Fibroblast of villous mesenchyme (primary cell): ENCODE data around the gene DHX35. TPM values are rescaled to one million over a fixed set of nuclear protein-coding genes. Genes with fewer than 3 reads are reported as not detected.

ENCODE experiments used
- DNase-seq: peaks from one replicate; pipeline ENCODE4 v3.0.0-alpha.2; 2010; ENCODE audit warnings: low read depth
- H3K4me3 ChIP-seq: 2 replicates; pipeline ENCODE4 v1.5.1; 2011; ENCODE audit warnings: low read depth, mild to moderate bottlenecking, low read length
- total RNA-seq: library from RNA; depleted of rRNA; stranded (reverse); fragments of >200 nt; gene quantifications from 2 replicates; pipeline ENCODE4 v1.2.3, GENCODE V29; 2012
- TF ChIP-seq, protein P1 (sequence below): IDR thresholded peaks from 2 replicates; pipeline ENCODE4 v1.5.1; 2012; ENCODE audit warnings: low read depth, mild to moderate bottlenecking, low read length; ENCODE audit not compliant: insufficient read depth

DHX35 gene
- total RNA-seq, 1 donor: 12.5 TPM

DNA sequence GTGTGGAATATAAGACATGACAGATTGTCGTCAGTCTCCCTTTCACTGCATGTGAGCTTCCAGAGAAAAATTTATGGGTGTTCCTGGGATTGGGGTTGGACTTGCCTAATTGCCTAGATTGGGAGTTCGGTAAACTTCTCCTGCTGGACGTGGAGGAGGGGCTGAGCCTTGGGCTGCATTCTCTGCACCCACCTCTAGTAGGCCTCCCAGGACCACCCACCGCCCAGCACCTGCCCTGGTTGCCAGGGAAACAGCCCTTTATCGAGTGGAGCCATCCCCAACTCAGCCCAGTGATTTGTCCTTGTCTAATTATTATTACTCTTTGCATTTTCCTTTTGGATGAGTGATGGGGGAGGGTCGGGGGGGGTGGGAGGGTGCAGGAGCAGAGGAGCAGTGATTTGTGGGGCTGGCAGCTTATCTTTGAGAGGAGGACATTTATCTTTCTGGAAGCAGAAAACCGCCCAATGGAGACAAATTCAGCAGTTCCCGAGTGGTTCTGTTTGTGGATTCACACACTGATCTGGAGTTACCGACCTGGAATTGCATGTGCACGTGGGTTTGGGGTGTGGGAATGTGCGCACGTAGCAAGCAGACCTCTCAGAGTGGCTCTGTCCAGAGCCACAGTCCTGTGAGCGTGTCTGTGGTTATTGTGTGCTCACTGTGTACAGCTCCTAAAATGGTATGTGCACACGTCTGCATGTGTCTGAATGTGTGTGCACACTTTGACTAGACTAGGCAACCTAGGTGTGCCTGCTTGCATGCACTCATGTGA is 104.5 kb downstream of the DHX35 start:
- DNase-seq: no peak
- no peak overlapping the region for H3K4me3 ChIP-seq
- TF ChIP-seq, protein P1, sequence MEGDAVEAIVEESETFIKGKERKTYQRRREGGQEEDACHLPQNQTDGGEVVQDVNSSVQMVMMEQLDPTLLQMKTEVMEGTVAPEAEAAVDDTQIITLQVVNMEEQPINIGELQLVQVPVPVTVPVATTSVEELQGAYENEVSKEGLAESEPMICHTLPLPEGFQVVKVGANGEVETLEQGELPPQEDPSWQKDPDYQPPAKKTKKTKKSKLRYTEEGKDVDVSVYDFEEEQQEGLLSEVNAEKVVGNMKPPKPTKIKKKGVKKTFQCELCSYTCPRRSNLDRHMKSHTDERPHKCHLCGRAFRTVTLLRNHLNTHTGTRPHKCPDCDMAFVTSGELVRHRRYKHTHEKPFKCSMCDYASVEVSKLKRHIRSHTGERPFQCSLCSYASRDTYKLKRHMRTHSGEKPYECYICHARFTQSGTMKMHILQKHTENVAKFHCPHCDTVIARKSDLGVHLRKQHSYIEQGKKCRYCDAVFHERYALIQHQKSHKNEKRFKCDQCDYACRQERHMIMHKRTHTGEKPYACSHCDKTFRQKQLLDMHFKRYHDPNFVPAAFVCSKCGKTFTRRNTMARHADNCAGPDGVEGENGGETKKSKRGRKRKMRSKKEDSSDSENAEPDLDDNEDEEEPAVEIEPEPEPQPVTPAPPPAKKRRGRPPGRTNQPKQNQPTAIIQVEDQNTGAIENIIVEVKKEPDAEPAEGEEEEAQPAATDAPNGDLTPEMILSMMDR: no peak

DNA sequence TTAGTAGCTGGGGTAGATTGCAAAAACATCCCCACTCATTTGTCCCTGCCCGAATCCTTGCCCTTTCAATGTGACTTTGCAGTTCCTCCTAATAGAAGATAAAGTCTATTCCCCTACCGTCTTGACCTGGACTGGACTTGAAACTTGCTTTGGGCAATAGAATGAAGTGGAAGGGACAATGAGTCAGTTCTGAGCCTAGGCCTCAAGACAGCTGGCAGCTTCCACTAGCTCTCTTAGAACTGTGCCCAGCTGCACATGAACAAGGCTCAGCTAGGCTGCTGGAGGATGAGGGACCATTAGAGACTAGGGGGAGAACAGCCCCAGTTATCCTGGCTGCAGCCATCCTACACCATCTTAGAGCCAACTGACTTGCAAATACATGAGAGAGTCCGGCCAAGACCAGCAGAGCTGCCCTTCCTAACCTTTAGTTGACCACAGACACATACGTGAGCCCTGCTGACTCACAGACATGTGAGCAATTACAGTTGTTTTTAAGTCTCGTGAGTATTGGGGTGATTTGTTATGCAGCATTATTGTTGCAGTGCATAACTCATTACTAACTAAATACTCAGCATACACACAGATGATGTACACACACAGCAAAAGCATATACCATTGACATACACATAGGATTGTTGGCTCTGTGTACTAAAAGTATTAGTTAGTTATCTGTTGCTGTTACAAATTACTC is 105.5 kb downstream of the DHX35 start:
- TF ChIP-seq, protein P1: no peak
- no peak overlapping the region for H3K4me3 ChIP-seq
- DNase-seq: peak; percentile 23

DNA sequence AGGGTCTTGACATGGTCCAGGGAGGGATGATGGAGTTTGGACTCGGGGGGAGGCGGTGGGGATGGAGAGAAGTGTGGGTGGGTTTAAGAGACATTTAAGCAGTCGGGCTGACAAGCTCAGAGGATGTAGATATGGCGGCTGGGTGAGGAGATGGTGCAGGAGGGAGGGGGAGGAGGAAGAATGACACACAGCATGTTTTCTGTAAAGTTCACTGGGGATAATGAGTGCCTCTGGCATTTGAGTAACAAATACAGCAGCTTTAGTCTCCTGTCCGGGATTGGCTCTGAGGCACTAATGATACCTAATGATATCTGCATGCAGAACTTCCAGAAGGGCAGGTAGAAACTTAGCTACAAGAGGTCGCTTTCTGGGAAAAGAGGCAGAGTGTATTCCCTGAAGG is 107.8 kb downstream of the DHX35 start:
- no peak for DNase-seq
- H3K4me3 ChIP-seq: no peak overlapping the region
- TF ChIP-seq, protein P1: no peak

DNA sequence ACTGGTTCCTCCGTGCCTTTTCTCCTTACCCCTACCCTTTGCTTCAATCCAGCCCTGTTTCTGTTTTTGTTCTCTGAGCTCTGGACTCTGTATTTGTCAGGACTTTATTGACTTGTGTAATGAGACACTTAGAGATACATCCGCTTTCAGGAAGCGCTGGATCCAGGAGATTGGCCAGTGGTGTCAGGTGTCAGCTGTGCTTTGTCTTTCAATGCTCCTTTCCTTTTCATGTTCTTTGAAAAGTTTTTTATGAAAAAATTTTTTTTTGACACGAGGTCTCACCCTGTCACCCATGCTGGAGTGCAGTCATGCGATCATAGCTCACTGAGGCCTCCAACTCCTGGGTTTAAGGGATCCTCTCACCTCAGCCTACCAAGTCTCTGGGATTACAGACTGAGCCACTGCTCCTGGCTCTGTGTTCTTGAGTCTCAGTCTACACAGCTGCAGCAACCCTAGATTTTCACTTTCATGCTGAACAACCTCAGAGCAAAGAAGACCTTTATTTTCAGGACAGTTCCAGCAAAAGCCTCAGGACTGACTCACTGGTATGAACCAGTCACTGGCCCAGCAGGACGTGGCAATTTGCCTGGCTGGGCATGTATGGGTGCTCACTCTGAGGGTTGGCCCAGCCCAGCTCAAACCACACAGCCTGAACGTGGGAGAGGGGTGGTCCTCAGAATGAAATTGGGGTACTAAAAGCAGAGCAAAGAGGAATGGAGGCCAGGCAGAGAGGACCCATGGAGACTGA is 108.5 kb downstream of the DHX35 start:
- DNase-seq: no peak
- TF ChIP-seq, protein P1: no peak
- H3K4me3 ChIP-seq: no peak overlapping the region

DNA sequence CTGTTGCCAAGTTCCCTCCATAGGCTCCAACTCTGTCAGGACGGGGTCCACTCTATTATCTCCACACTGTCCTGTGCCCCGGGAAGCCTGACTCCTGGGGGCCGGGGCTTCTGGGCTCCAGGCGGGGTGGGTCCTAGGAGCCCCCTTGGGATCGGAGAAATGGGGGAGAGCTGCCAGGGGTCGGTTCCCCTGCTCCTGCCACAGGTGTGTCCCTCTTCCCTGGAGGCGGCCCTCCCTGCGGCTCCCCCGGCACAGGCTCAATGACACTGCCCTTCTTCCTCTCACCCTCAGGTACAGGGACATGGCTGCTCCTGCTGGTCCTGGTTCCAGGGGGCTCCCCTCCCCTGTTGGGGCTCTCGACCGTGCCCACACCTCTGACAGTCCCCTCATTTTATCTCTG is 110.0 kb downstream of the DHX35 start:
- H3K4me3 ChIP-seq: no peak overlapping the region
- TF ChIP-seq, protein P1: no peak
- DNase-seq: no peak

DNA sequence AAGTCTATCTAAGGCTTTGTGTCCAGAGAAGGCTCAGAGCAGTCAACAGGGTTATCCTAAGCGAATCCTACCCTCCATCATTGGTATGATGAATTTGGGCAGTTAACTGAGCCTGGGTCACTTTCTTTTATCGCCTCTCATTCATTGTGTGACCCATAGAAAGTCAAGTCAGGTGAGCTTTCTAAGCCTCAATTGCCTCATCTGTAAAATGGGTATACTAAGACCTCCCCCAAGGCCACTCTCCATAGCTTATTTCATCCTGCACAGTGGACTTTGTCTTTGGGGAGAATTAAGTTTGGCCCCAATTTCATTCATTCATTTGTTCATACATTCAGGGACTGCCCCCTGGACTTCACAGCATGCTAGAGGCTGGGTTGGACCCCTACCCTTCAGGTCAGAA is 110.5 kb downstream of the DHX35 start:
- no peak overlapping the region for H3K4me3 ChIP-seq
- TF ChIP-seq, protein P1: no peak
- DNase-seq: no peak
